HG03103 (cell line): ENCODE data around the gene NPIPA7.
"Not testable (repeated sequence)": the region's sequence is repeated elsewhere in the genome, so short reads cannot be mapped to it uniquely, and the experiment has no call there.

Source experiments
- ATAC-seq: cut with Tn5 transposase; IDR thresholded peaks from one replicate; pipeline ENCODE4 v1.9.1; 2021; ENCODE audit warnings: low read depth; ENCODE audit not compliant: unreplicated experiment

The NPIPA7 gene

GRCh38 chr16:16417914-16418544 is 39.1 kb downstream of the NPIPA7 start:
- not testable (repeated sequence) for ATAC-seq

- not testable (repeated sequence) for ATAC-seq
Measured at GRCh38 chr16:16420515-16420914, 41.6 kb downstream of the NPIPA7 start.

- ATAC-seq = not testable (repeated sequence)
Measured at GRCh38 chr16:16425146-16425545, 46.2 kb downstream of the NPIPA7 start.

GRCh38 chr16:16431135-16431534 is 52.2 kb downstream of the NPIPA7 start:
- ATAC-seq = not testable (repeated sequence)

- ATAC-seq = not testable (repeated sequence)
Measured at GRCh38 chr16:16434711-16435110, 55.8 kb downstream of the NPIPA7 start.

- ATAC-seq = not testable (repeated sequence)
Measured at GRCh38 chr16:16441401-16441800, 62.5 kb downstream of the NPIPA7 start.
